Left forelimb (tissue), 1 donor: ENCODE results near the gene RFX3.

Source experiments
- DNase-seq: peaks from one replicate; pipeline ENCODE4 v3.0.0-alpha.2; 2018; ENCODE audit warnings: low spot score

Gene RFX3

GRCh38 chr9:3525836-3526164 is at the start of gene RFX3:
Gene RFX3, minus strand, starts transcription at chr9:3526001. Its CDS starts 130,413 bp downstream, at chr9:3395588.
- peak; percentile 96 for DNase-seq

- DNase-seq, result no peak
Observed at GRCh38 chr9:3571500-3571899, 45.7 kb upstream of the RFX3 start.

GRCh38 chr9:3569529-3569928 is 43.7 kb upstream of the RFX3 start:
- DNase-seq, result no peak

GRCh38 chr9:3567988-3568387 is 42.2 kb upstream of the RFX3 start:
- DNase-seq, result no peak

GRCh38 chr9:3553076-3553765 is 27.4 kb upstream of the RFX3 start:
- DNase-seq, result no peak

- DNase-seq, result no peak
Observed at GRCh38 chr9:3549225-3549624, 23.4 kb upstream of the RFX3 start.

GRCh38 chr9:3548648-3549047 is 22.8 kb upstream of the RFX3 start:
- DNase-seq, result no peak

GRCh38 chr9:3541206-3541605 is 15.4 kb upstream of the RFX3 start:
- DNase-seq, result no peak

GRCh38 chr9:3534614-3535404 is 9.0 kb upstream of the RFX3 start:
- DNase-seq, result no peak

GRCh38 chr9:3532158-3532557 is 6.4 kb upstream of the RFX3 start:
- DNase-seq, result no peak

GRCh38 chr9:3528451-3528850 is 2.6 kb upstream of the RFX3 start:
- DNase-seq, result no peak

GRCh38 chr9:3526997-3527940 is 1.5 kb upstream of the RFX3 start:
- DNase-seq, result no peak

GRCh38 chr9:3526165-3526996 is 580 bp upstream of the RFX3 start:
- peak; percentile 96 for DNase-seq

GRCh38 chr9:3525096-3525835 is 535 bp downstream of the RFX3 start:
- no peak for DNase-seq

- DNase-seq, result no peak
Observed at GRCh38 chr9:3521966-3522365, 3.8 kb downstream of the RFX3 start.

GRCh38 chr9:3520564-3520963 is 5.2 kb downstream of the RFX3 start:
- DNase-seq, result no peak

GRCh38 chr9:3517377-3518048 is 8.3 kb downstream of the RFX3 start:
- no peak for DNase-seq

- no peak for DNase-seq
Observed at GRCh38 chr9:3516667-3517330, 9.0 kb downstream of the RFX3 start.

- no peak for DNase-seq
Observed at GRCh38 chr9:3515405-3515804, 10.4 kb downstream of the RFX3 start.

GRCh38 chr9:3514786-3515185 is 11.0 kb downstream of the RFX3 start:
- no peak for DNase-seq
